ENCODE results near the gene ADCY7. TPM values are rescaled to one million over a fixed set of nuclear protein-coding genes. Genes with fewer than 3 reads are reported as not detected.

ADCY7 gene
- total RNA-seq, 1 donor from 2014 or later, result 31.0 TPM

- DNase-seq, result peak; percentile 32
These were observed 15.7 kb downstream of the ADCY7 start for GRCh38 chr16:50282010-50282538.

GRCh38 chr16:50282955-50283631 is 16.7 kb downstream of the ADCY7 start:
- DNase-seq, result no peak

GRCh38 chr16:50284131-50284911 is 18.0 kb downstream of the ADCY7 start:
- DNase-seq, result no peak

GRCh38 chr16:50285406-50286003 is 19.2 kb downstream of the ADCY7 start:
- DNase-seq, result no peak

- no peak for DNase-seq
These were observed 20.3 kb downstream of the ADCY7 start for GRCh38 chr16:50286681-50287080.

GRCh38 chr16:50288026-50288425 is 21.7 kb downstream of the ADCY7 start:
- DNase-seq, result no peak

GRCh38 chr16:50288920-50289319 is 22.6 kb downstream of the ADCY7 start:
- no peak for DNase-seq

- DNase-seq, result no peak
These were observed 23.8 kb downstream of the ADCY7 start for GRCh38 chr16:50289950-50290764.

GRCh38 chr16:50290856-50291255 is 24.5 kb downstream of the ADCY7 start:
- DNase-seq, result no peak

- no peak for DNase-seq
These were observed 25.6 kb downstream of the ADCY7 start for GRCh38 chr16:50291719-50292565.

GRCh38 chr16:50292566-50292948 is 26.2 kb downstream of the ADCY7 start:
- no peak for DNase-seq

- DNase-seq, result no peak
These were observed 26.9 kb downstream of the ADCY7 start for GRCh38 chr16:50293041-50293783.

GRCh38 chr16:50293994-50294855 is 27.9 kb downstream of the ADCY7 start:
- no peak for DNase-seq

GRCh38 chr16:50294955-50295354 is 28.6 kb downstream of the ADCY7 start:
- no peak for DNase-seq

- no peak for DNase-seq
These were observed 29.3 kb downstream of the ADCY7 start for GRCh38 chr16:50295541-50296132.

GRCh38 chr16:50296807-50297206 is 30.5 kb downstream of the ADCY7 start:
- DNase-seq, result no peak

GRCh38 chr16:50297301-50298074 is 31.1 kb downstream of the ADCY7 start:
- peak; percentile 72 for DNase-seq

GRCh38 chr16:50298075-50298460 is 31.7 kb downstream of the ADCY7 start:
- no peak for DNase-seq
